Transverse colon (tissue), 3 donors: ENCODE results near the gene ABCC2.

Experiments
- EP300 ChIP-seq: sonication (generic); formaldehyde crosslinking; IDR thresholded peaks from one replicate; pipeline ENCODE4 v1.6.1; 2017; ENCODE audit warnings: antibody characterized with exemption, low read depth
- TF ChIP-seq, protein P1 (sequence below), 5 experiments: fragments of 200-600 bp in 3 of 5; fragments of 450-650 bp in 2 of 5; sonication (generic) in 3 of 5; IDR thresholded peaks; 1 replicate in 2 of 5; 2 replicates in 3 of 5; pipeline ENCODE4 v1.5.1; 2016 to 2017; ENCODE audit warnings: antibody characterized with exemption in 5 of 5, inconsistent platforms in 3 of 5, mild to moderate bottlenecking in 2 of 5, moderate library complexity in 1 of 5

DNA sequence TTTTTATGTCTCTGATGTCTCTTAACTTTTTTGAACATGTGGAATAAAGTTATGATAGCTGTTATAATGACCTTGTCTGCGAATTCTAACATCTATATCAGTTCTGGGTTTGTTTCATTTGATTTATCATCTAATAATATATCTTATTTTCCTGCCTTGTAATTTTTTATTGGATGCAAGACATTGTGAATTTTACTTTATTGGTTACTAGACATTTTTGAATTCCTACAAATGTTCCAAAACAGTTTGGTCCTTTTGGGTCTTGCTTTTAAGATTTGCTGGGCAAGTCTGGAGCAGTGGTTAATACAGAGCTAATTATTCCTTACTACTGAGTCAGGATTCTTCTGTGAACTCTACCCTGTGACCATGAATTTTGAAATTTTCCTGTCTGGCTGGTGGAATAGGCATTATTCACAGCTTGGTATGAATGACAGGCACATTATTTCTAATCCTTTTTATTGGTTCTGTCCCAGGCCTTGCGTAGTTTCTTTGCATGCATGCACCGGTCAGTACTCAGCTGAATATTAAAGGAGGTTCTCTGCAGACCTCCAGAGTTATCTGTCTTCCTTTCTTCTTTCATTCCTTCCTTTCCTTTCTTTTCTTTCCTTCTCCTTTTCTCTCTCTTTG is 41.4 kb upstream of the ABCC2 start:
- TF ChIP-seq, protein P1, sequence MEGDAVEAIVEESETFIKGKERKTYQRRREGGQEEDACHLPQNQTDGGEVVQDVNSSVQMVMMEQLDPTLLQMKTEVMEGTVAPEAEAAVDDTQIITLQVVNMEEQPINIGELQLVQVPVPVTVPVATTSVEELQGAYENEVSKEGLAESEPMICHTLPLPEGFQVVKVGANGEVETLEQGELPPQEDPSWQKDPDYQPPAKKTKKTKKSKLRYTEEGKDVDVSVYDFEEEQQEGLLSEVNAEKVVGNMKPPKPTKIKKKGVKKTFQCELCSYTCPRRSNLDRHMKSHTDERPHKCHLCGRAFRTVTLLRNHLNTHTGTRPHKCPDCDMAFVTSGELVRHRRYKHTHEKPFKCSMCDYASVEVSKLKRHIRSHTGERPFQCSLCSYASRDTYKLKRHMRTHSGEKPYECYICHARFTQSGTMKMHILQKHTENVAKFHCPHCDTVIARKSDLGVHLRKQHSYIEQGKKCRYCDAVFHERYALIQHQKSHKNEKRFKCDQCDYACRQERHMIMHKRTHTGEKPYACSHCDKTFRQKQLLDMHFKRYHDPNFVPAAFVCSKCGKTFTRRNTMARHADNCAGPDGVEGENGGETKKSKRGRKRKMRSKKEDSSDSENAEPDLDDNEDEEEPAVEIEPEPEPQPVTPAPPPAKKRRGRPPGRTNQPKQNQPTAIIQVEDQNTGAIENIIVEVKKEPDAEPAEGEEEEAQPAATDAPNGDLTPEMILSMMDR (IDR thresholded peaks at IDR 0.05): no peak
- no peak for TF ChIP-seq EP300
